C4-2B (cell line): ENCODE data around the gene RPL37A.

ENCODE experiments used
- ZFX ChIP-seq: fragments of 450-650 bp; IDR thresholded peaks from 2 replicates; pipeline ENCODE4 v1.6.1; 2017
- TF ChIP-seq, protein P1 (sequence below): fragments of 450-650 bp; conservative IDR thresholded peaks from 2 replicates; pipeline ENCODE4 v1.5.1; 2017; ENCODE audit warnings: mild to moderate bottlenecking

DNA sequence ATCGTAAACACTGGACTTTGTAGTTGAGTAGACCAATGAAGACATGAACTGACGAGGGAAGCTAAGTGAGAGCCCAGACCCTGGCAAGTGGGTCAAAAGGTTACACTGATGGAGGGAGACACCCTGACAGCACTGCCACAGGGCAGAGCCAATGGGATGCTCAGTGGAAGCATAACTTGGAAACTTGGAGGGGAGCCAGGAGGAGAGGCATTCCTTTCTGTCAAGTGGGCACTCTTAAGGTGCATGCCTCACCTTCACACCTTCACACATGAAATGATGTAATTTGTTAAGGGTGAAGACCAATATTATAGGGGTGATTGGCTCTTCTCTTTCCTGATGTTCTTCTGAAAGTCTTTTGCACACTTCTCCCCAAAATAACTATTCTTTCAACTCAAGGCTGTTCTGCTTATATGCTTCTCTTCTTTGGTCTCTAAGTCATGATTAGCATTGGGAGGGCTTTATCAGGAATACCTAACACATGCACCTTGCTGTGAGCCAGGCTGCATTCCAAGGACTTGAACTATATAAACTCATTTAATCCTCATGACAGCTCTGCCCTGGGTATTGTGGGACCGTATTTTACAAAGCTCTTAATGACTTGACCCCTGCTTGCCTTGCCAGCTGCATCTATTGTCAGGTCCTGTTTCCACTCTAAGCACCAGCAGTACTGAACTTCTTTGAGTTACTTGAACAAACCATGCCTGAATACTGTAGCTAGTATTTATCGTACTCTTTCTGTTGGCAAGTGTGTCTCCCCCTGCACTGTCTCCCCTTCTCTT is 19.0 kb downstream of the RPL37A start:
- TF ChIP-seq, protein P1, sequence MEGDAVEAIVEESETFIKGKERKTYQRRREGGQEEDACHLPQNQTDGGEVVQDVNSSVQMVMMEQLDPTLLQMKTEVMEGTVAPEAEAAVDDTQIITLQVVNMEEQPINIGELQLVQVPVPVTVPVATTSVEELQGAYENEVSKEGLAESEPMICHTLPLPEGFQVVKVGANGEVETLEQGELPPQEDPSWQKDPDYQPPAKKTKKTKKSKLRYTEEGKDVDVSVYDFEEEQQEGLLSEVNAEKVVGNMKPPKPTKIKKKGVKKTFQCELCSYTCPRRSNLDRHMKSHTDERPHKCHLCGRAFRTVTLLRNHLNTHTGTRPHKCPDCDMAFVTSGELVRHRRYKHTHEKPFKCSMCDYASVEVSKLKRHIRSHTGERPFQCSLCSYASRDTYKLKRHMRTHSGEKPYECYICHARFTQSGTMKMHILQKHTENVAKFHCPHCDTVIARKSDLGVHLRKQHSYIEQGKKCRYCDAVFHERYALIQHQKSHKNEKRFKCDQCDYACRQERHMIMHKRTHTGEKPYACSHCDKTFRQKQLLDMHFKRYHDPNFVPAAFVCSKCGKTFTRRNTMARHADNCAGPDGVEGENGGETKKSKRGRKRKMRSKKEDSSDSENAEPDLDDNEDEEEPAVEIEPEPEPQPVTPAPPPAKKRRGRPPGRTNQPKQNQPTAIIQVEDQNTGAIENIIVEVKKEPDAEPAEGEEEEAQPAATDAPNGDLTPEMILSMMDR, result no peak
- no peak for TF ChIP-seq ZFX
